ENCODE measurements around the gene CYSTM1.
"Not testable (repeated sequence)": the region's sequence is repeated elsewhere in the genome, so short reads cannot be mapped to it uniquely, and the experiment has no call there.

Gene CYSTM1

GRCh38 chr5:140181002-140181483, 6.1 kb downstream of the CYSTM1 start:
- DNase-seq: no peak

- no peak for DNase-seq
Observed at GRCh38 chr5:140181525-140181924, 6.5 kb downstream of the CYSTM1 start.

GRCh38 chr5:140182075-140182711, 7.2 kb downstream of the CYSTM1 start:
- DNase-seq: no peak

GRCh38 chr5:140182803-140183367, 7.9 kb downstream of the CYSTM1 start:
- DNase-seq: no peak

GRCh38 chr5:140185409-140185808, 10.4 kb downstream of the CYSTM1 start:
- DNase-seq: no peak

- no peak for DNase-seq
Observed at GRCh38 chr5:140186267-140186671, 11.3 kb downstream of the CYSTM1 start.

GRCh38 chr5:140189253-140189652, 14.3 kb downstream of the CYSTM1 start:
- DNase-seq: no peak

- no peak for DNase-seq
Observed at GRCh38 chr5:140189977-140190871, 15.2 kb downstream of the CYSTM1 start.

- no peak for DNase-seq
Observed at GRCh38 chr5:140190872-140191218, 15.9 kb downstream of the CYSTM1 start.

GRCh38 chr5:140192715-140193430, 17.9 kb downstream of the CYSTM1 start:
- DNase-seq: no peak

- no peak for DNase-seq
Observed at GRCh38 chr5:140194662-140195061, 19.7 kb downstream of the CYSTM1 start.

GRCh38 chr5:140196115-140196814, 21.3 kb downstream of the CYSTM1 start:
- DNase-seq: no peak

GRCh38 chr5:140197023-140197422, 22.0 kb downstream of the CYSTM1 start:
- DNase-seq: no peak

GRCh38 chr5:140198915-140199314, 23.9 kb downstream of the CYSTM1 start:
- DNase-seq: not testable (repeated sequence)

- no peak for DNase-seq
Observed at GRCh38 chr5:140202078-140202477, 27.1 kb downstream of the CYSTM1 start.

GRCh38 chr5:140202610-140203009, 27.6 kb downstream of the CYSTM1 start:
- no peak for DNase-seq

- no peak for DNase-seq
Observed at GRCh38 chr5:140205216-140205615, 30.2 kb downstream of the CYSTM1 start.

GRCh38 chr5:140205952-140206351, 31.0 kb downstream of the CYSTM1 start:
- DNase-seq: no peak

GRCh38 chr5:140207250-140207964, 32.4 kb downstream of the CYSTM1 start:
- DNase-seq: no peak

- DNase-seq: no peak
Observed at GRCh38 chr5:140208065-140208464, 33.1 kb downstream of the CYSTM1 start.

GRCh38 chr5:140213370-140213983, 38.5 kb downstream of the CYSTM1 start:
- DNase-seq: no peak

Data from CD4-positive, alpha-beta T cell treated with Interferon gamma for 1 hour (primary cell).